H1 (cell line): Measurements from ENCODE around the gene ZRANB3. TPM values are rescaled to one million over a fixed set of nuclear protein-coding genes. Genes with fewer than 3 reads are reported as not detected.
A peak's percentile ranks its signal among the peaks of the same experiment; 100 is the strongest.

Experiments
- CHD7 ChIP-seq: fragments of 300-600 bp; sonication (generic); IDR thresholded peaks from 2 replicates; pipeline ENCODE4 v1.7.1; 2012; ENCODE audit warnings: low read length, moderate library complexity, mild to moderate bottlenecking, inconsistent platforms; ENCODE audit not compliant: insufficient replicate concordance
- KDM5A ChIP-seq: fragments of 200-600 bp; IDR thresholded peaks from 2 replicates; pipeline ENCODE4 v1.7.1; 2012; ENCODE audit warnings: mild to moderate bottlenecking, low read length, inconsistent platforms, mixed read lengths
- TEAD4 ChIP-seq: IDR thresholded peaks from 2 replicates; pipeline ENCODE4 v1.6.1; 2012; ENCODE audit warnings: low read depth, low read length, inconsistent platforms, mixed read lengths
- polyA plus RNA-seq, 7 experiments: library from polyadenylated mRNA; depleted of rRNA in 3 of 7; stranded (reverse) in 5 of 7; unstranded in 2 of 7; fragments of >200 nt in 5 of 7; fragments of 200-250 nt in 2 of 7; gene quantifications; 1 replicate in 5 of 7; 2 replicates in 1 of 7; 4 replicates in 1 of 7; pipeline versions ENCODE4 v1.2.1 to v1.2.3, GENCODE V29; 2011 to 2013; ENCODE audit warnings: missing spikeins in 2 of 7, mixed read lengths in 2 of 7
- total RNA-seq: library from RNA; stranded (reverse); fragmentation: NEBNext Ultra II Directional; extraction: Animal tissue kit (Norgen Biotek cat#: 25700); gene quantifications from 2 replicates; pipeline ENCODE4 v1.2.1, GENCODE V29; 2021

Gene ZRANB3
- total and polyA plus RNA-seq, 2 of the 8 experiments (the other 6 are each of a cell fraction or from before 2014, with no cell fraction given) = 4.5 to 19.3 TPM

DNA sequence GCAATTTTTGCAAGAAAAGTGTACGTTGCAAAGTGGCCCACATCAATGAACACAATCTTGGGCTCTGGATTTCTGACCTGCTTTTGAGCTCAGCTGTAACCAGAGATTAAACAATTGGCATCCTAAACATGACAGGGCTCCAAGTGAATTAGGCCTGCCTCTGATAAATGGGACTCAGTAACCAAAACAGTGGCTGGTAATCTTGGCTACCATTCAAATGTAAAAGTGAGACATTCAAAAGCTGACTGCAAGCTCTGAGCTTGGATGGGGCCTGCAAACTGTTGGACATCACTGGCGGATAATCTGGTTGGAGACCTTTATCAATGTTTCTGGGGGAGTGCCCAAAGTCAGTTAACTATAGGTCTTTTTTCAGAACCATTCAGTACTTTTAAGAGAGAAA, 318.3 kb downstream of the ZRANB3 start (continued):
- TF ChIP-seq CHD7 = peak; percentile 72
- TF ChIP-seq KDM5A = no peak
- TF ChIP-seq TEAD4 = no peak
